Right lobe of liver (tissue), 4 donors: ENCODE measurements around the gene CCDC43.

ENCODE experiments used
- CTCF ChIP-seq, 4 donors: fragments of 200-600 bp in 3 of 4; fragments of 450-650 bp in 1 of 4; IDR thresholded peaks; one replicate each; pipeline versions ENCODE4 v1.5.1 to v1.8.0; 2016 to 2022; ENCODE audit warnings: antibody characterized with exemption in 4 of 4, mild to moderate bottlenecking in 2 of 4
- POLR2A ChIP-seq: fragments of 450-650 bp; IDR thresholded peaks from one replicate; pipeline ENCODE4 v1.6.1; 2017; ENCODE audit warnings: antibody characterized with exemption, mild to moderate bottlenecking
- donor health status: DM: no; HTN: no; CAD: no.
- donor health status: DM: no; HTN: no; CAD: no.
- donor health status: DM: no; HTN: yes; CAD: no.

- no peak for TF ChIP-seq CTCF (IDR thresholded peaks at IDR 0.05)
- no peak for TF ChIP-seq POLR2A
Observed at GRCh38 chr17:44688200-44688599, 1.4 kb downstream of the CCDC43 start.
